GM21390 (cell line): ENCODE measurements around the gene HKDC1.
"Not testable (repeated sequence)": the region's sequence is repeated elsewhere in the genome, so short reads cannot be mapped to it uniquely, and the experiment has no call there.

ENCODE experiments used
- ATAC-seq: cut with Tn5 transposase; IDR thresholded peaks from one replicate; pipeline ENCODE4 v1.9.1; 2021; ENCODE audit not compliant: unreplicated experiment

Gene HKDC1, protein sequence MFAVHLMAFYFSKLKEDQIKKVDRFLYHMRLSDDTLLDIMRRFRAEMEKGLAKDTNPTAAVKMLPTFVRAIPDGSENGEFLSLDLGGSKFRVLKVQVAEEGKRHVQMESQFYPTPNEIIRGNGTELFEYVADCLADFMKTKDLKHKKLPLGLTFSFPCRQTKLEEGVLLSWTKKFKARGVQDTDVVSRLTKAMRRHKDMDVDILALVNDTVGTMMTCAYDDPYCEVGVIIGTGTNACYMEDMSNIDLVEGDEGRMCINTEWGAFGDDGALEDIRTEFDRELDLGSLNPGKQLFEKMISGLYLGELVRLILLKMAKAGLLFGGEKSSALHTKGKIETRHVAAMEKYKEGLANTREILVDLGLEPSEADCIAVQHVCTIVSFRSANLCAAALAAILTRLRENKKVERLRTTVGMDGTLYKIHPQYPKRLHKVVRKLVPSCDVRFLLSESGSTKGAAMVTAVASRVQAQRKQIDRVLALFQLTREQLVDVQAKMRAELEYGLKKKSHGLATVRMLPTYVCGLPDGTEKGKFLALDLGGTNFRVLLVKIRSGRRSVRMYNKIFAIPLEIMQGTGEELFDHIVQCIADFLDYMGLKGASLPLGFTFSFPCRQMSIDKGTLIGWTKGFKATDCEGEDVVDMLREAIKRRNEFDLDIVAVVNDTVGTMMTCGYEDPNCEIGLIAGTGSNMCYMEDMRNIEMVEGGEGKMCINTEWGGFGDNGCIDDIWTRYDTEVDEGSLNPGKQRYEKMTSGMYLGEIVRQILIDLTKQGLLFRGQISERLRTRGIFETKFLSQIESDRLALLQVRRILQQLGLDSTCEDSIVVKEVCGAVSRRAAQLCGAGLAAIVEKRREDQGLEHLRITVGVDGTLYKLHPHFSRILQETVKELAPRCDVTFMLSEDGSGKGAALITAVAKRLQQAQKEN

GRCh38 chr10:69220041-69220451 is at the start of gene HKDC1:
HKDC1 (plus strand) TSS chr10:69220332; CDS start chr10:69220436, 104 bp downstream.
- ATAC-seq: no peak

GRCh38 chr10:69172241-69172982 is 47.7 kb upstream of the HKDC1 start:
- no peak for ATAC-seq

- ATAC-seq: not testable (repeated sequence)
Observed at GRCh38 chr10:69175326-69175725, 44.8 kb upstream of the HKDC1 start.

GRCh38 chr10:69176823-69177222 is 43.3 kb upstream of the HKDC1 start:
- ATAC-seq: no peak

- peak; percentile 25 for ATAC-seq
Observed at GRCh38 chr10:69179089-69179742, 40.9 kb upstream of the HKDC1 start.

GRCh38 chr10:69179743-69180524 is 40.2 kb upstream of the HKDC1 start, which contains the start of gene SUPV3L1:
SUPV3L1 (plus strand) TSS chr10:69180234; CDS start chr10:69180292, 58 bp downstream.
- peak; percentile 81 for ATAC-seq

DNA sequence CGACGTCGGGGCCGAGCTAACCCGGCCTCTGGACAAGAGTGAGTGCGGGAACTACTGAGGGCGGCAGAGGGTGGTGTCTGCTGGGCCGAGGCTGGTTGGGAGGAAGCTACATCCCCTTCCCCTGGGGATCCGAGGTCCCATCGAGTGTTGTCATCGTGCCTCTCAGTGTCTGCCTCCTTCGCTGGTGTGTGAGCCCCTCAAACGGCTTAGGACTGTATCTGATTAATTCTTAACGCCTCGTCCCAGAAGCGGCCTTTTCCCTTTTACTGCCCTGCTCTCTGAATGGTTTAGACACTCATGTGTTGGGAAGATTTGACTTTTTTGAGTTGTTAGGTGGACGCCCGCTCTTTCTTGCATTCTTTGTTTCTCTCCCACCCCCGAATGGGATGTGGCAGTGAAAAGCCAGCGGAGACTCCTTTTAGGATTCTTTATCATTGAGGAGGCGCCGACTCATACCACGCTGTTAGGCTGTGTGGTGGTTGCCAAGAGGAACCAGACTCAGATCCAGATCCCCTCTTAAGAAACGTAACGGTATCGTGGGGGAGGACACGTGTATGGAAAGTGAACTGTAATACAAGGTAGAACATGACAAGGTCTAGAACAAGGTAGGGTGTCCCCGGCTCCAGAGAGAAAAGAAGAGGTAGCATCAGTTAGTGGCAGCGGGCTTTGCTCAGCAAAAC is 39.5 kb upstream of the HKDC1 start:
- ATAC-seq: peak; percentile 24

GRCh38 chr10:69181433-69181832 is 38.7 kb upstream of the HKDC1 start:
- ATAC-seq: no peak

DNA sequence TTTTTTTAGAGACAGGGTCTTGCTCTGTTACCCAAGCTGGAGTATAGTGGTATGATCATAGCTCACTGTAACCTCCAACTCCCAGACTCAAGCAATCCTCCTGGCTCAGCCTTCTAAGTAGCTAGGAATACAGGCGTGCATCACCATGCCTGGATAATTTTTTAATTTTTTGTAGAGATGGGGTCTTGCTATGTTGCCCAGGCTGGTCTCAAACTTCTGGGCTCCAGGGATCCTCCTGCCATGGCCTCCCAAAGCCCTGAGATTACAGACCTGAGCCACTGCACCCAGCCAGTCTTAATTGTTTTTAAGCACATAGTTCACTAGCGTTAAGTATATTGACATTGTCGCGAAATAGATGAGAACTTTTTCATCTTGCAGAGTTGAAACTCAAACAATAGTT is 38.1 kb upstream of the HKDC1 start:
- ATAC-seq: no peak

GRCh38 chr10:69186524-69186923 is 33.6 kb upstream of the HKDC1 start:
- ATAC-seq: no peak

GRCh38 chr10:69201045-69201444 is 19.1 kb upstream of the HKDC1 start:
- no peak for ATAC-seq

- ATAC-seq: no peak
Observed at GRCh38 chr10:69202332-69202731, 17.8 kb upstream of the HKDC1 start.

- no peak for ATAC-seq
Observed at GRCh38 chr10:69208761-69209160, 11.4 kb upstream of the HKDC1 start.

DNA sequence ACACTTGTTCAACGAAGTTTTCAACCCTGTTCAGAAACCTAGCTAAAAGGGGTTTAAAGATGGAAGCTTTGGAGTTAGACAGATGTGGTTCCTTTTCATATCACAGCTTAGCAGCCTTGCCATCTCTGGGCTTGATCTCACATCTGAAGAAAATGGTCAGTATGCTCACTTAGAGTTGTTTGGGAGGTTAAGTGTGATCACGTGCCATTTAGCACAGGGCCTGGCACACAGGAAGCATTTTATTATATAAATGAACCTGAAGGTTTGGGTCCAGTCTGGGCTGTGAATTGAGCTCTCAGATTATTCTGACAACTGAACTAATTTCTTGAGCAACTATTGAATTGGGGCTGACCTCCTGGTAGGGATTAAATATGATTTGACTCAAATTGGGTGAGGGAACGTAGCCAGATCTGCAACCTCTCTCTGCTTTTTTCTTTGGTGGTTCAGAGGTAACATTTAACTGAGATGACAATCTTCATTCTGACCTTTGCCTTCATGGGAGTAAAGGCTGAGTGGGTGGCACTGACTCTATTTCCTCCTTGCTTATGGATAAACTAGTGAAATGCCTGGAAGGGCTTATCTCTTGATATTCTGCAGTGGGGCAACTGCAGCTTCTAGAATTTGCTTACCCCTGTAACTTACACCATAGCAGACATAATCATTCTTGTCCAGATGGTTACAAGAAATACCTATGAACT is 10.2 kb upstream of the HKDC1 start:
- no peak for ATAC-seq

DNA sequence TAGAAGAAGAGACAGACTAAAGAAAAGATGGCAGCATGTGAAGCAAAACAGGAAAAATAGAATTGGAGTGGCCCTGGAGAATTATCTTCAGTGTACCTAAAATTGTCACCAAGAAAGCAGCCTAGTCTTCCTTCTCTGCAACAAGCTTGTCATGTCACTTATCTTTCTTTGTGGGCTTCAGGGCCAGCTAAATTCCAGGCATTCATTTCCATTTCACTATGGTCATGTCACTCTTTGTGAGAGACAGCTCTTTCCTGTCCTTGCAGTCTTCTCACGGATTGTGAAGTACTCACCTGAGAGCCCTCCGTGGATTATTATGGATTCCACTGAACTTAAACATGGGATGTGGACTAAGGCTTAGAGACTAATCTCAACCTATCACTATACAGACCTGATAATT is 9.0 kb upstream of the HKDC1 start:
- ATAC-seq: no peak

DNA sequence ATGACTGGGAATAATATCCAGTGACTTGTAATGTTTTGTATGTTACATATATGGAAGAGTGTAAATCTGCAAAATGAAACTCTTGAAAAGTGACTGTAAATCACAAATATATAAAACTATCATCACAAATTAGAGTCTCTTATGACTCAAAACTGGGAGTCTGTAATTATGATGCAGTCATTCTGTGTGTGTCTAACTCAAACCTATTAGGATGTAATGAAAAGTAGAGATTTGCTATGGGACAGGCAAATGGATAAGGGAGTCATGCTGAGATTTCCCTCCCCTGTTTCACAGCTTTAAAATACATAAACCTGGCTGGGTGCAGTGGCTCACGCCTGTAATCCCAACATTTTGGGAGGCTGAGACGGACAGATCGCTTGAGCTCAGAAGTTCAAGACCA is 8.6 kb upstream of the HKDC1 start:
- ATAC-seq: no peak

GRCh38 chr10:69213591-69214311 is 6.4 kb upstream of the HKDC1 start:
- no peak for ATAC-seq

DNA sequence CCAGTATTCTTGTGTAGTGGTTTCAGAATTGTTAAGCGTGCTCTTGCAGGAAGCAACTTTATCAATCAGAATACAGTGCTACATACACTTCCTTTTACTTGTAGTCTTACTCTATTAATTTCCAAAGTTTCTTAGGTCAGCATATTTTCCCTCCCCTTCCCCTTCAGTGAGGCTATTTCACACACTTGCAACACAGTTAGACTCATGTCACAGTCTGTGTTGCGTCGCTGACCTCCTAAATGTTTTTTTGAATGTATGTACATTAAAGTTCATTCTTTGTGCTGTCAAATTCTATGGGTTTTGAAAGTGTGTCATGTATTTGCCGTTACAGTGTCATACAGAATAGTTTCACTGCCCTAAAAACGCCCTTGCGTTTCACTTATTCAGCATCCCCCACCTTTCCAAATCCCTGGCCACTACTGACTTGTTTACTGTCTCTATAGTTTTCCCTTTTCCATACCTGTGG is 5.4 kb upstream of the HKDC1 start:
- ATAC-seq: no peak
